ENCODE measurements around the gene KANSL1.
"Not testable (repeated sequence)": the region's sequence is repeated elsewhere in the genome, so short reads cannot be mapped to it uniquely, and the experiment has no call there.

KANSL1 gene

DNA sequence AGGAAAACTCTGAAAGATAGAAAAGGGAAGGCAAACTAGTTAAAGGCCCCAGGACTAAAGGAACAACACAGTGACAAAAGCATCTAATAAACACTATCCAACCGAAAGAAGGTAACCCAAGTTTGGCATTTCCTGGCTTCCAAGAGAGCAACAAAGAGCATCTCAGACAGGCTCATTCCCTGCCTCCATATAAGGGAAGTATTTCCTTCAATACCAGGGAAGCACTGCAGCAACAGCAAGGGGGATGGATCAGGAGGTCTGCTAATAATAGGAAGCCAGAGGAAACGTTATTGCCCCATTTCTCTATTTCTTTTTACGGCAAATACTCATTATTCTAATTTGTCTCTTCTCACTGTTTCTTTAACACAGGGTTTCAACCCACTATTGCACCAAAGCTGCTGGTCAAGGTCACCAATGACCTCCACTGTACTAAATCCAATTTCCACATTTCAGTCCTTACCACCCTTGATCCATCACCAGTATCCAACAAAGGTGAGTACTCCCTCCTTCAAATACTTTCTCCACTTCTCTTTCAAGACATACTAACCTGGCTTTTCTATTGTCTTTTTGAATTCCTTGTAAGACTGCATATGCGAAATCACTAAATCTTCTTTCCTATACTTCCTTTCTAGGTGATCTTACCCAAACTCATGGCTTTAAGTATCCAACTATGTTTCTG is 86.1 kb downstream of the KANSL1 start:
- no peak for DNase-seq

DNA sequence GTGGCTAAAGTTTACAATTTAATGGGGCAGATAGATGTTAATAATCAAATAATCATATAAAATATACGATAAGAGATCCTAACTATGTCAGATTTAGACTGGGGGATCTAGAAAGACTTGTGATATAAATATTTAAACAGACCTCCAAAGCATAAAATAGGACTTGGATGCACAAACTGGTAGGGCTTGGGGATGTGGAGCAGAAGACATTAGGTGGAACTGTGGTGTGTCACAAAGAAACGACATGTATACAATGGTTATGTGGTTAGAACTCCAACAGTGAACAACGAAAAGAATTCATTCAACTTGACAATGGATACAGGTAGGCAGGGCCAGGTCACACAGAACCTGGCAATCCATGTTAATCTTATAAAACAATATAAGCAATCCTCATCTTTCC is 90.4 kb downstream of the KANSL1 start:
- not testable (repeated sequence) for DNase-seq

DNA sequence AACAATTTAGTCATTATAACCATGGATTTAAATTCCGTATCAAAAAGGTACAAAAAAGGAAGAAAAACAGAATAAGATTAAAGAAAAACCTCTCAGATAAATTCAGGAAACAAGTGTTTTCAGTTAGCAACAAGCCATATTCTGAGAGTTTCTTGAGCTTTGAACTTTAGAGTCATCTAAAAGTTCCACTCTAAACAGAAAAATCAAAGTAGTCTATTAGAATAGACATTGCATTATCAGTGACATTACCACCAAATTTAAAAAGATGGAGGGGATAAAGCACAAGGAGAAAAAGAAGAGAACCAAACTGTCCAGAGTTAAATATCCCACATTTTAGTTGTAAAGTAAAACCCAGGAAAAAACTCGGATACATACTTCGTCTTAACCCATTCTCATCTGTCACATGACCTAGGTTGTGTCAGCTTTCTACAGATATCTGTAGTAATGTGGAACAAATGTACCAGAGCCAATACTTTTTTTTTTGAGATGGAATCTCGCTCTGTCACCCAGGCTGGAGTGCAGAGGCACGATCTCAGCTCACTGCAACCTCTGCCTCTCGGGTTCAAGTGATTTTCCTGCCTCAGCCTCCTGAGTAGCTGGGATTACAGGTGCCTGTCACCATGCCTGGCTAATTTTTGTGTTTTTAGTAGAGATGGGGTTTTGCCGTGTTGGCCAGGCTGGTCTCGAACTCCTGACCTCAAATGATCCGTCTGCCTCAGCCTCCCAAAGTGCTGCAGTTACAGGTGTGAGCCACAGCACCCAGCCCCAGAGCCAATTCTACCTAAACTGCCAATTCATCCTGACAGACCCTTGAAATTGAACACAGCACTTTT is 91.2 kb downstream of the KANSL1 start:
- DNase-seq, result not testable (repeated sequence)

DNA sequence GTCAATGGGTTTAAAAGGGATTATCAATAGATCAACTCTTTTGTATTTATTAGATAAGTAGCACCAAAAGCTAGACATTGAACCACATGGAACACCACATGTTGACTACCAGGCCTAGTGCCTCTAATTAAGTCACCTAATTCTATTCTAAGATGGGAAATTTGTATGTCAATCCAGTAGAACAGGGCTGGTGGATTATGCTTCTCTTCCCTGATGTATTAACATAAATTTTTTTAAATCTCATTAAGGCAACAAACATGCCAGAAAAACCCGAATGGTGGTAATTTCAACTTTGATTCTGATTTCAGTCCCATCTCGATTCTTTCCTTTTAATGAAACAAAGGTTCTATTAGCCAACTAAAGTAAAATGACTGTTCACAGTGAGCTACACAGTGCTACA is 92.6 kb downstream of the KANSL1 start:
- DNase-seq, result no peak

DNA sequence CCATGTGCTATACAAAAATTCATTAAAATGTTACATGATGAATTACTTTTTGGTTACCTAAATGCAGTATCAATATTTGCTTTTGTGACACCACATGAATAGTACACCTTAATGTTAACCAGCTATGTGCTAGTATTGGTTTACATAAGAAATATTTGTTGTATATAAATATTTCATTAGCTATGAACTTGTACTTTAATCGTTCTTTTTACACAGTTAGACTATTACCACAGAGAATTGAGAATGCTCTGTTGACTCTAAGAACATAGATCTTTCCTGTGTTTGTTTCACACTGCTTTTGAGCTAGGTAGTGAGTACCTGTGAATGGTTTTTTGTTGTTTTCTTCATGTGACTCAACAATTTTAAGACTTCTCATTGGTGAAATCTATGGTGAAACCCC is 93.4 kb downstream of the KANSL1 start:
- DNase-seq, result no peak

DNA sequence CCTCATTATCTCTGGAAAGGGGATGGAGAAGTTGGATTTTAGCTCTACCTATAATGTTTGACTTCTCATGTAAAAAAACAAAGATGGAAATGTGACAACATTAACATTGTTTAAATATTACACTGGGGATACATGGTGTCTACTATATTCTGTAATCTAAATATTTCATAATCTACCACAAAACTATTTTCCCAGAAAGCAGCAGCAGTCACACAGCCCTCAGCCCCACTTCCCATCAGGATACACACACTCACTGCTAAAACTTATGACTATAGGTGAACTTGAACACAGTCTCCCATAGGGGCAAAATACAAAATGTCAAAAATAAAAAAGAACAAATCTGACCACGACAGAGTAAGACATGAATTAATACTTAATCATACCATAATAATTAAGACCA is 95.7 kb downstream of the KANSL1 start:
- DNase-seq, result no peak

DNA sequence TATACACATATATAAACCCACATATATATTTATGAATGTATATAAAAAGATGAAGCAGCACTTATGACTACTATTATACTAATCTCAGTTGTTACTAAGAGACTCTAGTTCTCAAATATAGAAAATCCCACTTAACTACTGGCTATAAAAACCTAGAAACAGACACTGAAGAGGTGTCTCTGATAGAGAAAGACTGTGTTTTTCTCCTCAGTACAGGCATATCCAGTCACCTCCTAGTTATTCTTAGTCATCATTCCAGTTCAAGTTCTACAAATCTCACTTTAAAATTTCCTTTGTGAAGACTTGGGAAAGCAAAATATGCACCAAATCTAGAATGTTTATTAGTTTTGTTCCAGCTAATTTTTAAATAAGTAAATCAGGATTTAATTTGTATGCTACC is 100.2 kb downstream of the KANSL1 start:
- DNase-seq, result no peak

DNA sequence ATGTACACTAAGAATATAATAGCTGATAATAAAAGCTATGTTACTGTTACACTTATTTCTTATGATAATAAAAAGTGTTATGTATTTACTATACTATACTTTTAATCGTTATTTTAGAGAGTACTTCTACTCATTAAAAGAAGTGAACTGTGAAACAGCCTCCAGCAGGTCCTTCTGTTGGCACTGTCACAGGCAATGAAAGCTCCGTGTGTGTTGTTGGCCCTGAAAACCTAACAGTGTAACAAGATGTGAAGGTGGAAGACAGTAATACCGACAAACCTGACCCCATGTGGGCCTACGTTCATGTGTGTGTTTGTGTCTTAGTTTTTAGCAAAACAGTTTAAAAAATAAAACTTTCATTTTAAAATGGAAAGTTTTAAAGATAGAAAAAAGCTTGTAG is 102.4 kb downstream of the KANSL1 start:
- no peak for DNase-seq

DNA sequence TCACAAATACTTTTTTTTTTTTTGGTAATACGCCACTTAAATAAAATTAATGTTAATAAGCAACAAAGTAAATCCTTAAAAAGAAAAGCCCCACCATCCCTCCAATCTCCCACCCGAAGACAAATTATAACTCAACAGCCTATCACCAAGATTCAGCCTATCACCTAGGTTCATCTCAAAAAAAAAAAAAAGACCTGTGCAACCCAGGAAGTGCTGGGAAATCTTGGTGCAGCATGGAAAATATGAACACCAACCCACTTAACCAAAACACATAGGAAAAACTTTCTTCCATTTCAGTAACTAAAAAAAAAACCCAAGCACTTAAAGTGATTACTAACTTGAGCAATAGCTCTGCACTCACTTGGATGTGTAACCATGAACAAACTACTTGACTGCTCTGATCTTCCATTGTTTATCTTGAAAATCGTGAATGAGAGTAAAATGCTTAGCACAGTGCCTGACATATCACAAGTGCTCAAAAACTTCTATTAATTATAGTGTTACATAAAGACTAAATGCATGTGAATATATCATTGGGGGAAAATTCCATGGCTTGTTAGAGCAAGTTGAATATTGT is 103.8 kb downstream of the KANSL1 start:
- no peak for DNase-seq

DNA sequence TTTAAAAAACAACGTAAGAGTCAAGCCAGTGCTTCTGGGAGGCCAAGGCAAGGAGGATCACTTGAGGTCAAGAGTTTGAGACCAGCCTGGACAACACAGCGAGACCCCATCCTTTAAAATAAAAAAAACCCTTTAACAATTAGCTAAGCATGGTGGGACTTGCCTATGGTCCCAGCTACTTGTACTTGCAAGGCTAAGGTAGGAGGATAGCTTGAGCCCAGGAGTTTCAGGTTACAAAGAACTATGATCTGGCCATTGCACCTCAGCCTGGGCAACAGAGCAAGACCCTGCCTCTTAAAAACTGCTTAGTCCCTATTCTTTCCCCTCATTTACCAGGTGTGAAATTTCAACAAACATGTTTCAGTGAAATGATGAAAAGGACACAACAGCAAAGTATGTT is 104.6 kb downstream of the KANSL1 start:
- no peak for DNase-seq

DNA sequence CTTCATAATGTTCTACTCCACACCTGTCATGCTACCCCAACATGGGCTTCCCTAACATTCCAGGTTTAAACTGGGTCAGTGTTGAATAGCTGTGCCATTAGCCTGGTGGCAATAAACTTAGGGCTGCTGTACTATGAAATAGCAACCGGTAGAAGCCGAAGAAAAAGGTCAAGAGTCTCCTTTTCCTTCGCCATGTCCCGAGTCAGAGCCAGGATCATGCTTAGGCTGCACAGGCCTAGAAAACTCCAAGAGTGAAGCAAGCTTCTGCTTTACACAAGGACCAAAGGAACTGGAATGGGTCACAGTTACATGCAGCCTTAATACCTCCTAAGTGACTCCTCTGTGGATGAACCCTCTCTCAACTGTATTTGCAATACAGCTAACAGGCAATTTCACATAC is 105.4 kb downstream of the KANSL1 start:
- not testable (repeated sequence) for DNase-seq

DNA sequence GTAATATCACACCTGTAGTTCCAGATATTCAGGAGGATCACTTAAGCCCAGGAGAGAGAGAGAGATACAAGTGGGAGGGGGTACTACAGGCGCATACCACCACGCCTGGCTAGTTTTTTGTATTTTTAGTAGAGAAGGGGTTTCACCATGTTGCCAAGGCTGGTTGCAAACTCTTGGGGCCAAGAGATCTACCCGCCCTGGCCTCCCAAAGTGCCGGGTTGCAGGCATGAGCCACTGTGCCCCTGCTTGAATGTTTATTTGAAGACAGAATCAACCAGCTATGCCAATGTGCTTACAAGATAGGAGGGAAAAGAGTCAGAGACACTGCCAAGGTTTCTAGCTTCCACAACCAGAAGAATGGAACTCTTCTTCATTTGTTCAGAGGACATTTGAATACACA is 106.4 kb downstream of the KANSL1 start:
- no peak for DNase-seq

DNA sequence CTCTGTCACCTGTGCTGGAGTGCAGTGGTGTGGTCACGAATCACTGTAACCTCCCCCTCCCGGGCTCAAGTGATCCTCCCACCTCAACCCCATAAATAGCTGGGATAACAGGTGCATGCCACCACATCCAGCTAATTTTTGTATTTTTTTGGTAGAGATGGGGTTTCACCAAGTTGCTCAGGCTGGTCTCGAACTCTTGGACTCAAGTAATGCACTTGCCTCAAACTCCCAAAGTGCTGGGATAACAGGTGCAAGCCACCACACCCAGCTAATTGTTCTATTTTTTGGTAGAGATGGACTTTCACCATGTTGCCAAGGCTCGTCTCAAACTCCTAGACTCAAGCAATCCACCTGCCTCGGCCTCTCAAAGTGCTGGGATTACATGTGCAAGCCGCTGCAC is 107.7 kb downstream of the KANSL1 start:
- DNase-seq, result no peak

DNA sequence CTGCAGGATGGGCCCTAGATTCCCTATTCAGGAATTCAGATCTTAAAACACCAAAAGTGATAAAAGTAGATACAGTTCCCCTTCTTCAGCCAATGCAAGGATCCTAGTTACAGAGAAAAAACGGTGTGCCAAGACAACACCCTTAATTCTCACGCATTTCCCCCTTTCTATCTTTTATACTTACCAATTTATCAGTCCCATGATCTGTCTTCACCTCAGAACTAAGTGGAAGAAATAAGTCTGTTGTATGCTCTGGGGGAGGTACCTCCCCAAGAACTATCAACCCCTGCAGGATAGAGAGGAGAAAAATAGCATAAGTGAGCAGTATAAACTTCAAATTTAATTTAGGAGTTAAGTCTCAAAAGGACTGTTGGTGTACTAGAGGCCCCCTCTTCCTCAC is 111.0 kb downstream of the KANSL1 start:
- DNase-seq, result no peak

DNA sequence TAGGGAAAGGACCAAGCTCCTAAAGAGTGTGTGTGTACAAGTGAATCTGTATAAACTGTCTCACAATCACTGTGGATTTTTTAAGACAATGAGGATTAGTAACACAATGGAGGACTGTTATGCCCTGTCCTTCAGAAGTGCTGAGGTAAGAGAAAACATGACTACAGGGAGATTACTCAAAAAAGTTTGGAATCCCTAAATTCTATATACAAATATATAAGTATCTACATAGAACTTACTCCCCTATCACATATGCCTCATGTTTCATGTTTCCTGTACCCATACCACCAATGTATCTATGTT is 112.3 kb downstream of the KANSL1 start:
- no peak for DNase-seq

DNA sequence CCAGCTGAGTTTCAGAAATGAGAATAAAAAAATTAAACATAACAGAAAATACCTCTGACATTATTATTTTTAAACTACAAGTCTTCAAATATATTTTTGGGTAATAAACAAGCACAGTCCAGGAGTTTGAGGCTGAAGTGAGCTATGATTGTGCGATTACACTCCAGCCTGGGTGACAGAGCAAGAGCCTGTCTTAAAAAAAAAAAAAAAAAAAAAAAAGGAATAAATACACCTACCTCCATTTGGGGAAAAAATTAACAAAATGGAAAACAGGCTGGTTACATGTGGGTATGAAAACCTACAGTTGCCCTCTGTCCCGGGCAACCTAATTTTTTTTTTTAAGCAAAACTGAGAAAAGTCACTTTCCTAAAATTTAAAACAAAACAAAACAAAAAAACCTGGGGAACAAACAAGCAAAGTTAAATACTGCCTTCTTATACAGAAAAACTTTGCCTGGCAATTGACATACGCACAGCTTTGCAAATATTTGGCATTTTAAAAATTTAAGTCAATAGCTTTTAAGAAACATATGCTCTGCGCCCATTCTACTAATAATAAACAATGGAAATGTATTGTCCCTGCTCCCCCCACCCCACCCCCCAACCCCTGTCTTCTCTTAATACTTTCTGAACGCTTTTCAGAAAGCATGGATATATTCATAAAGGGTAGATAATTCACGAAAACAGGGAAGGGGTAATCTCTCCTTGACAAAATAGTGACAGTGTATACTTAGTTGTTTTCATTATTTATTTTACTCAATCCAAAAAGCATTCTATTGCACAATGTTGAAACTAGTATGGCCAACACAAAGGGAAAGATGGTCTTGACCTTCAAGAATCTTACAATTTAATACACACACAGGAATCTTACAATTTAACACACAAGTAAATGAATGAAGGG is 112.9 kb downstream of the KANSL1 start:
- no peak for DNase-seq

DNA sequence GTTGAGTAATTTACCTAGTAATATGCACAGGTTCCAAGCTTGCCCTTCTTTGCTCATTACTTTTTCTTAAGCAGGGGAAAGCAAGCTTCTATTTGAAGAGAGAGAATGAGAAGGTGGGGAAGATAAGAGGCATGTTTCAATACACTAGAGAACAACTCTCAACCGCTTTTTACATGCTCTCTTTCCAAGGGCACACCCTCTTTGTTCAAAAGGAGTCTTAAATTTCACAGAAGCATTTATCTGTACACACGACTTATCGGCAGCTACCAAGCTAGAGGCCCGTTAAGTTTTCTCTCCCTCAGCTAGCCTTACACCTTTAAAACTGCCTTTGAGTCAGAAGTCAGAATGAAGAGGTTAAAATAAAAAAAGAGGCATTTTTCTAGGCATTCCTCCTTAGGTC is 114.6 kb downstream of the KANSL1 start:
- no peak for DNase-seq

DNA sequence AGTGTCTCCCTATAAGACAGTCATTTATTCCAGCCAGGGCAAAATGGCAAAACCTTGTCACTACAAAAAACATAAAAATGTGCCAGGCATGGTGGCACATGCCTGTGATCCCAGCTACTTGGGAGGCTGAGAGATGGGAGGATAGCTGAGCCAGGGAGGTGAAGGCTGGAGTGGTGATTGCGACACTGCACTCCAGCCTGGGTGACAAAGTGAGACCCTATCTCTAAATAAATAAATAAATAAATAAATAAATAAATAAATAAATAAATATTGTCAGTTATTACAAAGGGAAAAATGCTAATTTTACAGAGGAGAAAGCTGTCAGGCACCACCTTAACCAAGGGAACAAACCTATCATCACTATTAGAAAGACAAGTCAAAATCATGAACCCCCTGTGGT is 118.7 kb downstream of the KANSL1 start:
- no peak for DNase-seq

DNA sequence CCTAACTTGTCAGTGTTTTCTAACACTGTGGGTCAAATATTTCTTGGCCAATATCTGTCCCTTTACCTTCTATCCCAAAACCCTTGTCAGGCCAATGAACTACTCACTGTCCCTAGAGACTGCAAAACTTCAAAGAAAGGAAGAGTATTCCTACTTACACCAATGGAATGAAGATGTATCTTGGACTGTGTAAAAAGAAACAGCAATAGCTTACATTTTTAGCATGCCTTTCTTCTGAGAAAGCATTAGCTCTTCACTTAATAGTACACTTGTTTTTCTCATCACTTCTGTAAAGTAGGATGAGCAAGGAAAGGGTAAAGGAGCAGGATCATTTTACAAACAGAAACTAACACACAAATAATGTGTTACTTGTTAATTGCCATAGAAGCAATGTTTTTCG is 120.2 kb downstream of the KANSL1 start:
- peak; percentile 8 for DNase-seq

DNA sequence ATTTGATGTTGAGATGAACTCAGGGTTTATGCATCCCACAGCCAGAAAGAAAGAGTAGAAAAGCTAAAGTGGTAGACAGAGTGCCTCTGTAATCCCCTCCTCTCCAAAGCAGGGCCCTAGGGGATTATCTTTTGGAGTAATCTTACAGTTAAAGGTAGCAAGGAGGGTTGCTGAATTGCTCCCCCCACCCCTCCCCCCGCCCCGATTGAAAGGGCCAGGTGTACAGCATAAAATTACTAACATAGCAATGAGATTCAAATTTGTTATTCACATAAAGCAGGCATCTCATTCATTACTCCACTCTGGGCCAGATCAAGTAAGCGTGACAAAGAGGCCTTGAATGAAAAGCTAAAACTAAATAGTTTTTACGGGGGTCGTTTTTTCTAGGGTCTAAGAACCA is 121.4 kb downstream of the KANSL1 start:
- DNase-seq, result no peak

DNA sequence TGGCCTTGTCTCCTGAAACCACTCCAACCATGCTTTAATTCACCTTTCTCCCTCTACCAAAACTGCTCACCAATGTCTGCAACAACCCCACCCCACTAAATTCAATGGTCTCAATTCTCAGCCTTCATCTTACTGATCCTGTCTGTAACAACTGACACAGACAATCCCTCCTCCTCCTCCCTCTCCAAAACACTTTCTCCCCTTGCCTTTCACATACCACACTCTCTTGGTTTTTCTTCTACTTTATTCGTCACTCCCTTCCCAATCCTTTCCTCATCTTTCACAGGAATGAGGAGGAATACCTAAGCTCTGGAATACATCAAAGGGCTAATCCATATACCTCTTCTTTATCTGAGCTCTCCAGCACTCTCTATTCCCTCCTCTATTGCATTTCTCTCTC is 128.8 kb downstream of the KANSL1 start:
- no peak for DNase-seq

DNA sequence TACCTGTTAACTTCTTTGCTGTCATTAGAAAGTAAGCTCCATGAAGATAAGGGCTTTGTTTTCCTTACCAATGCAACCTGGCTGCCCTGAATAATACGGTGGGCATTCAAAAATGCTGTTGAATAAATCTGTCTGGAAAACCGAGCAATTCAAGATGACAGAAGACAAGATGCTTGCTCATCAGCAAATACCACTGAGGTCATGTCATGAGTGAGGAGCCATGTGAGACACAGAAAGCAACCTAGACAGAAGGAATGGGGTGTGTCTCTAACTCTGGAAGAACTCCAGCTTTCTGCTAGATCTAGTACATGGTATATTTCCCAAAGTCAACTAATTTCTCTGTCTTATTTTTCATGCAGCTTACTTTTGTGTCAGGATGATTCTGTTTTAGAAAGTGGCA is 130.0 kb downstream of the KANSL1 start:
- no peak for DNase-seq

DNA sequence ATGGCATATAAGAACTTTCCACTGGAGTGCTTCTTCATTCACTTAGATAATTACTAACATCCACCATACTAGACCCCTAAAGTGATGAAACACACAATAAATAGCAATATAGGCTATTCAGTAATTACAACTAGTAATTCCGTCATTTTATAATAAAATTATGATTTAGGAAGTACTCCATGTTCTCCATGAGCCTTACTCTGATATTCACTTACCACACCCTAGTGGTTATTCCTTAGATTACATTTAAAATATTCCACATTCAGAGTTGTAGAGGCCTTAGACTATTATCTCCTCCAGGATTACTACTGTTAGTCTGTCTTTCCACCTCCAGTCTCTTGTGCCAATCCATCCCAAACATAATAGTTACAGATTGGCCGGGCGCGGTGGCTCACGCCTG is 131.8 kb downstream of the KANSL1 start:
- no peak for DNase-seq

DNA sequence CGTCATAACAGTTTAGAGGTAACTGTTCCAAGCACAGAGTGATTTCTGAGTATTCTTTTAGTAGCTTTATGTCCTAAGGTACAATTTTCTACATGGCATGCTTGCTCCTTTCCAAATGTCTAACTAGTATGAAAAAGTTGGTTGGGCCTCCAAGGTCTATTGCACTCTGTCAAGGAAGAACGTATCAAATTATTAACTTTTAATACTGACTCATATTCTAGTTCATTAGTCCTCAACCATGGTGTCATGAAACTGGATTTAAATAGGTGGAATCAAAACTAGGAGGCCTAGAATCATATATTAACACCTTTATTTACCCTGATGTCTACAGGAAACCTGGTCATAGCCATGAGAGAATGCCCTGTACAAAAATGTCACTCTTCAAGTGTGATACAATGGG is 132.8 kb downstream of the KANSL1 start:
- no peak for DNase-seq

Measured in 8988T (cell line).